HepG2 (cell line): ENCODE results near the gene ERBB3. TPM values are rescaled to one million over a fixed set of nuclear protein-coding genes. Genes with fewer than 3 reads are reported as not detected.
A peak's percentile ranks its signal among the peaks of the same experiment; 100 is the strongest.

Experiments used
- HNF4A ChIP-seq: sonication (generic); formaldehyde crosslinking; IDR thresholded peaks from 2 replicates; pipeline ENCODE4 v1.4.0; 2020; ENCODE audit warnings: missing genetic modification reagents
- ISX ChIP-seq: sonication (generic); formaldehyde crosslinking; conservative IDR thresholded peaks from 2 replicates; pipeline ENCODE4 v1.5.0; 2020; ENCODE audit warnings: missing genetic modification reagents
- SALL2 ChIP-seq: sonication (generic); formaldehyde crosslinking; IDR thresholded peaks from 2 replicates; pipeline ENCODE4 v1.8.1; 2023; ENCODE audit warnings: mild to moderate bottlenecking, missing genetic modification reagents, inconsistent platforms
- SIN3A ChIP-seq: IDR thresholded peaks from 2 replicates; pipeline ENCODE4 v1.6.1; 2011; ENCODE audit warnings: low read depth, mild to moderate bottlenecking, control low read depth, low read length, borderline replicate concordance
- WIZ ChIP-seq: sonication (generic); formaldehyde crosslinking; IDR thresholded peaks from 2 replicates; pipeline ENCODE4 v1.5.1; 2020; ENCODE audit warnings: mild to moderate bottlenecking, missing genetic modification reagents
- ZBTB20 ChIP-seq: sonication (generic); formaldehyde crosslinking; IDR thresholded peaks from 2 replicates; pipeline ENCODE4 v1.8.1; 2023; ENCODE audit warnings: missing genetic modification reagents, low read depth, mild to moderate bottlenecking, borderline replicate concordance
- ZNF160 ChIP-seq: sonication (generic); formaldehyde crosslinking; IDR thresholded peaks from 2 replicates; pipeline ENCODE4 v1.8.0; 2022; ENCODE audit warnings: mild to moderate bottlenecking, inconsistent platforms, missing genetic modification reagents
- ZNF253 ChIP-seq: sonication (generic); formaldehyde crosslinking; IDR thresholded peaks from 2 replicates; pipeline ENCODE4 v1.8.0; 2022; ENCODE audit warnings: mild to moderate bottlenecking, missing genetic modification reagents, borderline replicate concordance
- ZNF292 ChIP-seq: sonication (generic); formaldehyde crosslinking; IDR thresholded peaks from 2 replicates; pipeline ENCODE4 v1.8.1; 2022; ENCODE audit warnings: mild to moderate bottlenecking, low read depth, missing genetic modification reagents, borderline replicate concordance
- ZNF343 ChIP-seq: sonication (generic); formaldehyde crosslinking; IDR thresholded peaks from 2 replicates; pipeline ENCODE4 v1.4.0; 2020; ENCODE audit warnings: mild to moderate bottlenecking, missing genetic modification reagents
- ZNF569 ChIP-seq: sonication (generic); formaldehyde crosslinking; IDR thresholded peaks from 2 replicates; pipeline ENCODE4 v1.5.0; 2020; ENCODE audit warnings: mild to moderate bottlenecking, missing genetic modification reagents, moderate library complexity, borderline replicate concordance
- ZNF709 ChIP-seq: sonication (generic); formaldehyde crosslinking; IDR thresholded peaks from 2 replicates; pipeline ENCODE4 v1.5.0; 2020; ENCODE audit warnings: mild to moderate bottlenecking, missing genetic modification reagents
- ZSCAN25 ChIP-seq: sonication (generic); formaldehyde crosslinking; IDR thresholded peaks from 2 replicates; pipeline ENCODE4 v1.8.0; 2022; ENCODE audit warnings: mild to moderate bottlenecking, missing genetic modification reagents
- polyA plus RNA-seq, 8 experiments: library from polyadenylated mRNA; depleted of rRNA in 3 of 8; stranded (reverse) in 7 of 8; unstranded in 1 of 8; fragments of >200 nt; fragmentation: Illumina TruSeq in 4 of 8; extraction: Trizol in 4 of 8; gene quantifications; 2 replicates each; pipeline versions ENCODE4 v1.2.1 to v1.2.3, GENCODE V29; 2011 to 2016; ENCODE audit warnings: low read depth in 4 of 8, missing spikeins in 1 of 8, mixed read lengths in 1 of 8; ENCODE audit not compliant: insufficient read depth in 1 of 8
- total RNA-seq, 5 experiments: library from RNA; depleted of rRNA; stranded (reverse); fragments of >200 nt; fragmentation: Illumina TruSeq; extraction: Trizol; gene quantifications; 2 replicates each; pipeline ENCODE4 v1.2.3, GENCODE V29; 2016; ENCODE audit warnings: low read depth in 1 of 5
- TF ChIP-seq, protein P1 (sequence below): sonication (generic); formaldehyde crosslinking; IDR thresholded peaks from 2 replicates; pipeline ENCODE4 v1.5.1; 2020; ENCODE audit warnings: mild to moderate bottlenecking, missing genetic modification reagents, borderline replicate concordance
- TF ChIP-seq, protein P2 (sequence below): IDR thresholded peaks from 2 replicates; pipeline ENCODE4 v1.4.0; 2020; ENCODE audit warnings: mild to moderate bottlenecking, missing genetic modification reagents
- TF ChIP-seq, protein P3 (sequence below): sonication (generic); formaldehyde crosslinking; IDR thresholded peaks from 2 replicates; pipeline ENCODE4 v1.8.0; 2022; ENCODE audit warnings: mild to moderate bottlenecking, missing genetic modification reagents; ENCODE audit not compliant: insufficient replicate concordance
- TF ChIP-seq, protein P4 (sequence below): sonication (generic); formaldehyde crosslinking; IDR thresholded peaks from 2 replicates; pipeline ENCODE4 v1.4.0; 2020; ENCODE audit warnings: low read depth, missing genetic modification reagents

The ERBB3 gene
- total and polyA plus RNA-seq, 2 of the 13 experiments (the other 11 are each of a cell fraction or from before 2014, with no cell fraction given) = 93.6 to 358 TPM

- TF ChIP-seq, protein P1, sequence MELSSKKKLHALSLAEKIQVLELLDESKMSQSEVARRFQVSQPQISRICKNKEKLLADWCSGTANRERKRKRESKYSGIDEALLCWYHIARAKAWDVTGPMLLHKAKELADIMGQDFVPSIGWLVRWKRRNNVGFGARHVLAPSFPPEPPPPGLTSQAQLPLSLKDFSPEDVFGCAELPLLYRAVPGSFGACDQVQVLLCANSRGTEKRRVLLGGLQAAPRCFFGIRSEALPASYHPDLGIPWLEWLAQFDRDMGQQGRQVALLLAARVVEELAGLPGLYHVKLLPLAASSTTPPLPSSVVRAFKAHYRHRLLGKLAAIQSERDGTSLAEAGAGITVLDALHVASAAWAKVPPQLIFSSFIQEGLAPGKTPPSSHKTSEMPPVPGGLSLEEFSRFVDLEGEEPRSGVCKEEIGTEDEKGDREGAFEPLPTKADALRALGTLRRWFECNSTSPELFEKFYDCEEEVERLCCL (CRISPR knock-in tag) = no peak
- peak; percentile 58; the same call in 1 of the 2 replicates for TF ChIP-seq SIN3A
- TF ChIP-seq, protein P2, sequence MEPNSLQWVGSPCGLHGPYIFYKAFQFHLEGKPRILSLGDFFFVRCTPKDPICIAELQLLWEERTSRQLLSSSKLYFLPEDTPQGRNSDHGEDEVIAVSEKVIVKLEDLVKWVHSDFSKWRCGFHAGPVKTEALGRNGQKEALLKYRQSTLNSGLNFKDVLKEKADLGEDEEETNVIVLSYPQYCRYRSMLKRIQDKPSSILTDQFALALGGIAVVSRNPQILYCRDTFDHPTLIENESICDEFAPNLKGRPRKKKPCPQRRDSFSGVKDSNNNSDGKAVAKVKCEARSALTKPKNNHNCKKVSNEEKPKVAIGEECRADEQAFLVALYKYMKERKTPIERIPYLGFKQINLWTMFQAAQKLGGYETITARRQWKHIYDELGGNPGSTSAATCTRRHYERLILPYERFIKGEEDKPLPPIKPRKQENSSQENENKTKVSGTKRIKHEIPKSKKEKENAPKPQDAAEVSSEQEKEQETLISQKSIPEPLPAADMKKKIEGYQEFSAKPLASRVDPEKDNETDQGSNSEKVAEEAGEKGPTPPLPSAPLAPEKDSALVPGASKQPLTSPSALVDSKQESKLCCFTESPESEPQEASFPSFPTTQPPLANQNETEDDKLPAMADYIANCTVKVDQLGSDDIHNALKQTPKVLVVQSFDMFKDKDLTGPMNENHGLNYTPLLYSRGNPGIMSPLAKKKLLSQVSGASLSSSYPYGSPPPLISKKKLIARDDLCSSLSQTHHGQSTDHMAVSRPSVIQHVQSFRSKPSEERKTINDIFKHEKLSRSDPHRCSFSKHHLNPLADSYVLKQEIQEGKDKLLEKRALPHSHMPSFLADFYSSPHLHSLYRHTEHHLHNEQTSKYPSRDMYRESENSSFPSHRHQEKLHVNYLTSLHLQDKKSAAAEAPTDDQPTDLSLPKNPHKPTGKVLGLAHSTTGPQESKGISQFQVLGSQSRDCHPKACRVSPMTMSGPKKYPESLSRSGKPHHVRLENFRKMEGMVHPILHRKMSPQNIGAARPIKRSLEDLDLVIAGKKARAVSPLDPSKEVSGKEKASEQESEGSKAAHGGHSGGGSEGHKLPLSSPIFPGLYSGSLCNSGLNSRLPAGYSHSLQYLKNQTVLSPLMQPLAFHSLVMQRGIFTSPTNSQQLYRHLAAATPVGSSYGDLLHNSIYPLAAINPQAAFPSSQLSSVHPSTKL (CRISPR knock-in tag) = no peak
- TF ChIP-seq WIZ = no peak
- TF ChIP-seq HNF4A (CRISPR knock-in tag) = no peak
- TF ChIP-seq, protein P3, sequence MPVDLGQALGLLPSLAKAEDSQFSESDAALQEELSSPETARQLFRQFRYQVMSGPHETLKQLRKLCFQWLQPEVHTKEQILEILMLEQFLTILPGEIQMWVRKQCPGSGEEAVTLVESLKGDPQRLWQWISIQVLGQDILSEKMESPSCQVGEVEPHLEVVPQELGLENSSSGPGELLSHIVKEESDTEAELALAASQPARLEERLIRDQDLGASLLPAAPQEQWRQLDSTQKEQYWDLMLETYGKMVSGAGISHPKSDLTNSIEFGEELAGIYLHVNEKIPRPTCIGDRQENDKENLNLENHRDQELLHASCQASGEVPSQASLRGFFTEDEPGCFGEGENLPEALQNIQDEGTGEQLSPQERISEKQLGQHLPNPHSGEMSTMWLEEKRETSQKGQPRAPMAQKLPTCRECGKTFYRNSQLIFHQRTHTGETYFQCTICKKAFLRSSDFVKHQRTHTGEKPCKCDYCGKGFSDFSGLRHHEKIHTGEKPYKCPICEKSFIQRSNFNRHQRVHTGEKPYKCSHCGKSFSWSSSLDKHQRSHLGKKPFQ = peak; percentile 28
- TF ChIP-seq ZNF569 (CRISPR knock-in tag) = 0 out of 2 replicates have a peak, but pooled peaks have one; percentile 47
- TF ChIP-seq ZNF292 = no peak
- TF ChIP-seq ZNF343 (CRISPR knock-in tag) = no peak
- no peak for TF ChIP-seq ISX (CRISPR knock-in tag)
- 0 out of 2 replicates have a peak, but pooled peaks have one; percentile 25 for TF ChIP-seq ZNF709 (CRISPR knock-in tag)
- no peak for TF ChIP-seq ZBTB20 (CRISPR knock-in tag)
- no peak for TF ChIP-seq ZNF160 (CRISPR knock-in tag)
- no peak for TF ChIP-seq ZNF253 (CRISPR knock-in tag)
- TF ChIP-seq SALL2 (CRISPR knock-in tag) = no peak
- TF ChIP-seq, protein P4, sequence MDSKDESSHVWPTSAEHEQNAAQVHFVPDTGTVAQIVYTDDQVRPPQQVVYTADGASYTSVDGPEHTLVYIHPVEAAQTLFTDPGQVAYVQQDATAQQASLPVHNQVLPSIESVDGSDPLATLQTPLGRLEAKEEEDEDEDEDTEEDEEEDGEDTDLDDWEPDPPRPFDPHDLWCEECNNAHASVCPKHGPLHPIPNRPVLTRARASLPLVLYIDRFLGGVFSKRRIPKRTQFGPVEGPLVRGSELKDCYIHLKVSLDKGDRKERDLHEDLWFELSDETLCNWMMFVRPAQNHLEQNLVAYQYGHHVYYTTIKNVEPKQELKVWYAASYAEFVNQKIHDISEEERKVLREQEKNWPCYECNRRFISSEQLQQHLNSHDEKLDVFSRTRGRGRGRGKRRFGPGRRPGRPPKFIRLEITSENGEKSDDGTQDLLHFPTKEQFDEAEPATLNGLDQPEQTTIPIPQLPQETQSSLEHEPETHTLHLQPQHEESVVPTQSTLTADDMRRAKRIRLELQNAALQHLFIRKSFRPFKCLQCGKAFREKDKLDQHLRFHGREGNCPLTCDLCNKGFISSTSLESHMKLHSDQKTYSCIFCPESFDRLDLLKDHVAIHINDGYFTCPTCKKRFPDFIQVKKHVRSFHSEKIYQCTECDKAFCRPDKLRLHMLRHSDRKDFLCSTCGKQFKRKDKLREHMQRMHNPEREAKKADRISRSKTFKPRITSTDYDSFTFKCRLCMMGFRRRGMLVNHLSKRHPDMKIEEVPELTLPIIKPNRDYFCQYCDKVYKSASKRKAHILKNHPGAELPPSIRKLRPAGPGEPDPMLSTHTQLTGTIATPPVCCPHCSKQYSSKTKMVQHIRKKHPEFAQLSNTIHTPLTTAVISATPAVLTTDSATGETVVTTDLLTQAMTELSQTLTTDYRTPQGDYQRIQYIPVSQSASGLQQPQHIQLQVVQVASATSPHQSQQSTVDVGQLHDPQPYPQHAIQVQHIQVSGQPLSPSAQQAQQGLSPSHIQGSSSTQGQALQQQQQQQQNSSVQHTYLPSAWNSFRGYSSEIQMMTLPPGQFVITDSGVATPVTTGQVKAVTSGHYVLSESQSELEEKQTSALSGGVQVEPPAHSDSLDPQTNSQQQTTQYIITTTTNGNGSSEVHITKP (CRISPR knock-in tag) = 0 out of 2 replicates have a peak, but pooled peaks have one; percentile 10
- no peak for TF ChIP-seq ZSCAN25 (CRISPR knock-in tag)
Observed at GRCh38 chr12:56104815-56105608, 25.0 kb downstream of the ERBB3 start (continued).
